Stimulated activated CD4-positive, alpha-beta T cell treated with anti-CD3 and anti-CD28 coated beads, Interleukin-2, amount 100 ng/mL, for 4 hours (primary cell): Measurements from ENCODE around the gene NKAPL.

ENCODE experiments used
- DNase-seq: peaks from one replicate; pipeline ENCODE4 v3.0.0-alpha.2; 2020; ENCODE audit warnings: low read depth

Gene NKAPL

GRCh38 chr6:28258877-28259777 is at the start of gene NKAPL:
NKAPL (plus strand) TSS chr6:28259297; CDS start chr6:28259372, 75 bp downstream.
- peak; percentile 57 for DNase-seq

DNA sequence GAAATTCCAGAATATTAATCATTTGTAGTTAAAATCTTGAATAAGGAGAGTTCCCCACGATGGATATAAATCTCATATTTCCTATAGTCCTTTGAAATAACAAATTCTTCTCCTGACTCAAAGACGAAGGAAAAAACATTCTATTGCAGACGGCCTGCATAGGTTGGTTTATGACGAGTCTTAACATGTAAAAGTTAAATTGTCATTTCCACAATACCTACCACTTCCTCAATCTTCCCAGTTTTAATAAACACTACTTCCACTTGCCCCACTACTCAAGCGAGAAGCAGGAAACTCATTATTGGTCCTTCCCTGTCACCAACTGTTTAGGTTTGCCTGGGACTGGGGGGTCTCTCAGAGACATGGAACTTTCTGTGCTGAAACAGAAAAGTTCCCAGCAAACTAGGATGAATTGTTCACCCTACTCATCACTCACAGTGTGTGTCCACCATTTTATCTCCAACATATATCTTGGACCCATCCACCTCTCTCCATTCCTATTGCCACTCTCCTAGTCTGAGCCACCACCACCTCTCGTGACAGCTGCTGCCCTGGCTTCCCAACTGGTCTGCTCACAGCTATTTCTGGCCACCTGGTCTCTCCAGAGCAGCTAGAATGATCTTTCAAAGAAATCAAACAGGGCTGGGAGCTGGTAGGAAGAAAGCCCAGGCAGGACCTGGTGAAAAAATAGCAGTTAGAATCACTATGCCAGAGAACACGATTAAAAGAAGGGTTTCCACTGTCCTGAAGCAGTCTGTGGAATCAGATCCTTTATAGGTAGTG is 49.2 kb upstream of the NKAPL start:
- no peak for DNase-seq

- DNase-seq: no peak
Measured at GRCh38 chr6:28211840-28212509, 47.1 kb upstream of the NKAPL start.

DNA sequence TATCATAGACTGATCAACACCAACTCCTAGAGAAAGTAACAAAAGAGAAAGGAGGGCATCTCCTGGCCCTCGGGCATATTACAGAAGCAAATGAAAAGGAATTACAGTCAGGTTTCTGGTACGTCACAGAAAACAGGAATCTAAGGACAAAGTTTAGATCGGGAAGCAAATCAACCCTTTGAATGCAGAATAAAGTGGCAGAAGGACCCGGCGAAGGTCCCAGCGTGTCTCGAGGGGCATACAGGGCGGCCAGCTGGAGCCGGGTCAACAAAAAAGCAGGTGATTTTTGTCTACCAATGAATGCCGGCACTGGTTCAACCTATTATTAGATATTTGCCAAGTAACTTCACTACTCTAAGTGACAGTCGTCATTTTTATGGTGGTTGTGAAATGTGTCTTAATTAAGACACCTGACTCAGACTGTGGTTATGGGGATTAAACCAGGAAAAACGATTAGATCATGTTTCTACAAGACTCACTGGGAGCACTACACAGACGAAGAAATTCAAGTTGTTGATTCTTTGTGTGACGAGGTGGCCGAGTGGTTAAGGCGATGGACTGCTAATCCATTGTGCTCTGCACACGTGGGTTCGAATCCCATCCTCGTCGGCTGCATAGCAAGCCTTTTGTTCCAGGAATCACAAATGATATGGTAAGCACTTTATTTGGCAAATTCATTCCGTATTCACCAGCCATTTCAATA is 46.4 kb upstream of the NKAPL start:
- no peak for DNase-seq

DNA sequence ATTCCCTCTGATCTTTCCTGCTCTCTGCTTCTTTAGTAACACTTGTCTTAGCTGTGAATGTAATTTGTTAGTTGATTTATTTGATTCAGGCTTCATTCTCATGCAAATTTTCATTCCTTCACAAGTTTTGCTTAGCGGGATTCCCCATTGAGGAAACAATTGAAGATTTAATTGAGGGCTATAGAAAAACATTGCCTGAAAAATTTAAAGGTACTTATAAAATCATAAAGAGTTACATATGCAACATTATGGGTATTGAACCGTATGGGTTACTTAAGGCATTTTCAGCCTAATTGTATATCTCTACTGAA is 45.9 kb upstream of the NKAPL start:
- no peak for DNase-seq

DNA sequence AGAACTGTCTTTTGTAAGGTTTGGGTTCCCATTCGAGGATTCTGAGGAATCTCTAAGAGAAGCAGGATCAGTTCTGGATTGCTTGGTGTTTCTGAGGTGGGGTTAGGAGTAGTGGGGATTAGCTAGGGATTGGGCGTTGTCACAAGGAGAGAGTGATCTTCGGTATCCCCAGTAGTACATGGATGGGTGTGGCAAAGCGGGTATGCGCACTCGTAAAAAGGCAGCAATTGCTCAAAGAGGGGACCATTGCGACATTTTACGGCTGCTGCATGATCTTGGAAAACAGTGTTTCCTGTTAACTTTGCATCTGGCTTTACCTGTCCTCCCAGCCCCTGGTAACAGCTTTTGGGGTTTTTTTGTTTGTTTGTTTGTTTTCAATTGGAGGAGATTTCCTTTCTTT is 43.7 kb upstream of the NKAPL start:
- no peak for DNase-seq

- no peak for DNase-seq
Measured at GRCh38 chr6:28217890-28218289, 41.2 kb upstream of the NKAPL start.

DNA sequence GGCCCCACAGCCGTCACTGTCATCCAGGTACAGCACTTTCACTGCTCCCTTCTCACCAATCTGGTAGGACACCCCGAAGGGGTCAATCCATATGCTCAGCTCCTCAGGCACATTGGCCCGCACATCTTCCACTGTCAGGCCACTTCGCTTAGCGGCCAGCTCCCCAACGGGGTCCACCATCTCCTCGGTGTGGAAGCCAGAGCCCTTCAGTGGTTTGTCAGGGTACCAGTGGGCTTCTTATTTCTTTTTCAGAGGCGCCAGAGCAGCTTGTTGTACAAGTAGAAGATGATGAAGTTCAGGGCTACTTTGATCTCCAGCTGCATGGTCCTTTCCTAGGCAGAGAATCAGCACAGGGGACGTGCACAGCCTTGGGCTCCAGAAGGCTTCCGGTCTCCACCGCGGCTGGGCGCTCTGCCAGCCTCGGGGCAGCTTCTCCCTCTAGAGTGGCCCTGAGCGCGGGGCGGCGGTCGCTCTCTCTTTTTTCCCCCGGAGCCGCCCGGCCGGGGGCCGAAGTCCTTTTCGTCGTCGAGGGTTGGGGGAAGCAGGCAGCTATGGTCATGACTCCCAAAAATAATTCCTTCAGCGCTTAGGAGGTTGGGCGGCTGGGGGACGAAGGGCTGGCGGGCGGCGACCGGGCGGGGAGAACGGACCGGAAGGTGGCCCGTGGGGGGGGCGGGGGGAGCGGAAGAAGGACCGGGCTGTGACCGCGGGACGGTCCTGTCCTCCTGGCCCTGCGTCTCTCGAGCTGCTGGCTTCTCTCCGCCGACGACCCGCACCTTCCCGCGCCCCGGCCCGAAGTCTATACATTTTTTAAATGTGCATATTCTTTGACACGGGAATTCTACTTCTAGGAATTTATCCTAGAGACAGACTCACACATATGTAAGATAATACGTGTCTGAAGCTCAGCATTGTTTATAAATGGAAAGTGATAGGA is 40.5 kb upstream of the NKAPL start:
- DNase-seq: no peak

GRCh38 chr6:28220257-28221133 is 38.6 kb upstream of the NKAPL start:
- no peak for DNase-seq

DNA sequence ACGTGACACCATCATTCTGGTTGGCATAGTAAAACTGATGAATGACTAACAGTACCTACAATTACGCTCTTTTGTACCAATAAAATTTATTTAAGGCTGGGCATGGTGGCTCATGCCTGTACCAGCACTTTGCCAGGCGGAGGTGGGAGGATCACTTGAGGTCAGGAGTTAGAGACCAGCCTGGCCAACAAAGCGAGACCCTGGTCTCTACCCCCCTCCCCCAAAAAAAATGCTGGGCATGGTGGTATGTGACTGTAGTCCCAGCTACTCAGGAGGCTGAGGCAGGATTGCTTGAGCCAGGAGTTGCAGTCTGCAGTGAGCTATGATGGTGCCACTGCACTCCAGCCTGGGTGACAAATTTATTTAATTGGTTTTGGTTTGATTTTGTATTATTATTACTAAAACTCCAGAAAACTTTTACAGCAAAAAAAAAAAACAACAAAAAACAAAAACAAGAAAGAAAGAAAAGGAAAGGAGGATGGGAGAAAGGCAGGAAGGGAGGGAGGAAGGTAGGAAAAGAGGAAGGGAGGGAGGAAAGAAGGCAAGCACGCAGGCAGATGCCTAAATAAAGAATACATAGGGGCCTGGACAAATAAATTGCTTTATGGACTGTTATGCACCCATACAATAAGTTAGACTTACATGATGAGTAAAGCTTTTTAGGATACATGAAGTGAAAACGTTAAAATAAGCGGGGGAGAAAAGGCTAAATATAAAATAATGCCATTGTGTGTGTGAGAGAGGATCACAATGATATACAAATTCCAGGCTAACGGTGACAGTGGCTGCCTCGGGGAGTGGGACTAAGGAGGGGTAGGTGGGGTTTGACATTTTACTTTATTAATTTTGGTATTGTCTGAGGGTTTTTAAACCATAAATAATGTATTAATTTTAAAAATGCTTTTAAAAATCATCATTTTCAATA is 34.7 kb upstream of the NKAPL start:
- no peak for DNase-seq

GRCh38 chr6:28225056-28225834 is 33.9 kb upstream of the NKAPL start, which contains the start of gene ZSCAN9:
ZSCAN9 (plus strand) TSS chr6:28225275; CDS start chr6:28227085, 1,810 bp downstream.
- DNase-seq: no peak

GRCh38 chr6:28226460-28226859 is 32.6 kb upstream of the NKAPL start:
- DNase-seq: no peak

DNA sequence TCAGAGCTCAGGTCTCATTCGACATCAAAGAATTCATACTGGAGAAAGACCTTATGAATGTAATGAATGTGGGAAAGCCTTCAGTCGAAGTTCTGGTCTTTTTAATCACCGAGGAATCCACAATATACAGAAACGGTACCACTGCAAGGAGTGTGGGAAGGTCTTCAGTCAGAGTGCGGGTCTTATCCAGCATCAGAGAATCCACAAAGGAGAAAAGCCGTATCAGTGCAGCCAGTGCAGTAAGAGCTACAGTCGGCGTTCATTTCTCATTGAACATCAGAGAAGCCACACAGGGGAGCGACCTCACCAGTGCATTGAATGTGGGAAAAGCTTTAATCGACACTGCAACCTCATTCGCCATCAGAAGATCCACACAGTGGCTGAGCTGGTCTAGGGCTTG is 26.3 kb upstream of the NKAPL start:
- DNase-seq: no peak

- no peak for DNase-seq
Measured at GRCh38 chr6:28235912-28236452, 23.1 kb upstream of the NKAPL start.

GRCh38 chr6:28239636-28240035 is 19.5 kb upstream of the NKAPL start:
- DNase-seq: no peak

GRCh38 chr6:28240471-28240870 is 18.6 kb upstream of the NKAPL start:
- DNase-seq: no peak

GRCh38 chr6:28243946-28244345 is 15.2 kb upstream of the NKAPL start:
- DNase-seq: no peak
